ENCODE results near the gene SPACA1.

Gene SPACA1

GRCh38 chr6:88105741-88106340 is 58.2 kb downstream of the SPACA1 start:
- no peak for DNase-seq

- no peak for DNase-seq
Measured at GRCh38 chr6:88107241-88107640, 59.6 kb downstream of the SPACA1 start.

GRCh38 chr6:88111991-88112390 is 64.3 kb downstream of the SPACA1 start:
- DNase-seq, result no peak

- DNase-seq, result no peak
Measured at GRCh38 chr6:88114838-88115237, 67.2 kb downstream of the SPACA1 start.

GRCh38 chr6:88115307-88115706 is 67.7 kb downstream of the SPACA1 start:
- DNase-seq, result no peak

- DNase-seq, result no peak
Measured at GRCh38 chr6:88116276-88116675, 68.6 kb downstream of the SPACA1 start.

All from suppressor macrophage (primary cell).